GM19468 (cell line): ENCODE measurements around the gene CYTH3.
"Not testable (repeated sequence)": the region's sequence is repeated elsewhere in the genome, so short reads cannot be mapped to it uniquely, and the experiment has no call there.

ENCODE experiments used
- ATAC-seq: cut with Tn5 transposase; IDR thresholded peaks from one replicate; pipeline ENCODE4 v1.9.1; 2021; ENCODE audit warnings: mild to moderate bottlenecking, moderate library complexity, moderate number of reproducible peaks; ENCODE audit not compliant: unreplicated experiment; ENCODE audit errors: extremely low read depth

CYTH3 gene

DNA sequence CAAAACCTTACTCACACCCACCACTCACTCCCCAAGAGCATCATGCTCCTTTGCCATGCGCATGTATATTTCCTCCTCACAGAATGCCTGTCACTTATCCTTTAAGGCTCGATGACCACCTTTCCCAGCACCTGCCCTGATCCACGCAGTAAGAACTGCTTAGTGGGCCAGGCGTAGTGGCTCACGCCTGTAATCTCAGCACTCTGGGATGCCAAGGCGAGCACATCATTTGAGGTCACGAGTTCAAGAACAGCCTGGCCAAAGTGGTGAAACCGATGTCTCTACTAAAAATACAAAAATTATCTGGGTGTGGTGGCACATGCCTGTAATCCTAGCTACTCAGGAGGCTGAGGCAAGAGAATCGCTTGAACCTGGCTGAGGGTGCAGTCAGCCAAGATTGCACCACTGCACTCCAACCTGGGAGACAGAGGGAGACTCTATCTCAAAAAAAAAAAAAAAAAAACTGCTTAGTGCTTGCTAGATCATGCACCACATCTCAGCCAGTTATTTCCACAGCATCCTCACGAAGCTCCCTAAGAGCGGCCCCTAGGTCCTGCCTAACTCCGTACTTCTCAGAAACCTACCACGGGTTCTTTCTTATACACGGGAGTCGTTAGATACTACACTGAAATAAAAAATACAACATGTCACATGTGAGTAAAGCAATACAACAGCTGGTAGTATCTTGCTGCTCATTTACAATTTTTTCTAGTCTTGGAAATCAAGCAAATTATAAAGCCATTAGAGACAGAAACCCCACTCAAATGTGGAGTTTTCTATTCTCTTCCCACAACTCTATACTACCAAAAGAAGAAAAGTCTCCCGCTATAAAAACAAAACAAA lies 37.2 kb downstream of the CYTH3 start:
- ATAC-seq: no peak

DNA sequence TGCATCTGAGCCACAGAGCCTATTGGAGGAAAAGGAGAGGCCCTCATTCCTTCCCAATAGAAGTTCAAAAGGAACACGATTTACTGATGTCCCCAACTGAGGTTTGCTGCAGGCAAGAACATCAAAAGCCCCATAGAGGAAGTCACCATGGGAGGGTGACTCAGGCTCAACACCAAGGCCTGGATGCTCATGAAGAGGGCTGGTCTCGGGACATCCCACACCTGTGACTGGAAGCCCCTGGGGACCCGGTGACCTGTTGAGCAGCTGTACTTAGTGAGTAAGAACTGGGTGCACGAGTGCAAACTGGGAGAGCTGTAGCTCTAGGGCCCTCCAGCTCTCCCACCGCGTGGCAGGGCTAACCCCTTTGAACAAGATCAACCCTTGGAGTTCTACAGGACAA lies 38.0 kb downstream of the CYTH3 start:
- no peak for ATAC-seq

DNA sequence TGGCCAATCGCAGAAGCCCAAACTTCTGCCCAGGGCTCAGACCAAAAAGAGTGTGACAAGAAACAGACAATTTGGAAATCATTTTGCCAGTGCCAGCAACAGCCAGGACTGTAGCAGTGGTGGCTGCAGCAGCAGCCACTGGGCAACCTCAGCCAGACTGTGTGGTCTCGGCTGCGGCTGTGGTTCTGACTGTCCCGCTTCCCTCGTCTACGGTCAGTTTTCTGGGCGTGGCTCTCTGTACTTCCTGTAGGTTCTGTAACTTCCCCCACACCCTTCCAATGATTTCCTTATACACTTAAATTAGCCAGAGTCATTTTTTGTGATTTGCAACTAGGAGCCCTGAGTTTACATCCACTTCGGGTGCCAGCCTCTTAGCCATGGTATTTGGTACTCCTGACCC lies 39.9 kb downstream of the CYTH3 start:
- ATAC-seq: no peak

DNA sequence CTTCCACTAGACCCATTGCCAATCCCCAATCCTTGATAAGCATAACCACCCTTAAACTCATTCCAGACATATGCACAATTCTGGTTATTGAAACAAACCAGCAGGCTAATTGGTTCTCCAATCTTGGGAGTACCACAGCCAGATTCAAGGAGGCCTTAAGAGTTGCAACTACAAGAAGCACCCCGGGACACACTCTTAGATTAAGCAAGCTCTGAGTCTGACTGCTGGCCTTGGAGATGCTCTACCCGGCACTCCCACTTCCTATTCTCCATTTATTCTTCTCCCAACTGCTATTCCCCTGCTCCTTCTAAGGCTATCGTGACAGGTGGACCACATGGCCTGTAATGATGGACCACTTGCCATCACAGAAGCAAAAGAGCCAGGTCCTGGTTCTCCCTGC lies 40.3 kb downstream of the CYTH3 start:
- no peak for ATAC-seq

GRCh38 chr7:6231184-6231583 lies 41.2 kb downstream of the CYTH3 start:
- ATAC-seq: no peak

DNA sequence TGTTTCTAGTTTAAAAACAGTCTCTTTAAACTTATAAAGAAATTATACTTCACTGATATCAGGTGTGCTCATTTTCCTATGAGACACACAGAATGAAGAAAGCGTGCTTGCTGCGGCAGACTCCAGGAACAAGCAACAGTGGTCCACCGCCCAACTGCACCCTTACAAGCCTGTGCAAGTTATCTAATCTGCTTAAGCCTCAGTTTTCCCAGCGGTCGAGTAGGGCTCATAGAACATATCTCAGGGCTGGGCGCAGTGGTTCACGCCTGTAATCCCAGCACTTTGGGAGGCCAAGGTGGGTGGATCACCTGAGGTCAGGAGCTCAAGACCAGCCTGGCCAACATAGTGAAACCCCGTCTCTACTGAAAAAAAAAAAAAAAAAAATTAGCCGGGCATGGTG lies 43.1 kb downstream of the CYTH3 start:
- ATAC-seq: not testable (repeated sequence)

DNA sequence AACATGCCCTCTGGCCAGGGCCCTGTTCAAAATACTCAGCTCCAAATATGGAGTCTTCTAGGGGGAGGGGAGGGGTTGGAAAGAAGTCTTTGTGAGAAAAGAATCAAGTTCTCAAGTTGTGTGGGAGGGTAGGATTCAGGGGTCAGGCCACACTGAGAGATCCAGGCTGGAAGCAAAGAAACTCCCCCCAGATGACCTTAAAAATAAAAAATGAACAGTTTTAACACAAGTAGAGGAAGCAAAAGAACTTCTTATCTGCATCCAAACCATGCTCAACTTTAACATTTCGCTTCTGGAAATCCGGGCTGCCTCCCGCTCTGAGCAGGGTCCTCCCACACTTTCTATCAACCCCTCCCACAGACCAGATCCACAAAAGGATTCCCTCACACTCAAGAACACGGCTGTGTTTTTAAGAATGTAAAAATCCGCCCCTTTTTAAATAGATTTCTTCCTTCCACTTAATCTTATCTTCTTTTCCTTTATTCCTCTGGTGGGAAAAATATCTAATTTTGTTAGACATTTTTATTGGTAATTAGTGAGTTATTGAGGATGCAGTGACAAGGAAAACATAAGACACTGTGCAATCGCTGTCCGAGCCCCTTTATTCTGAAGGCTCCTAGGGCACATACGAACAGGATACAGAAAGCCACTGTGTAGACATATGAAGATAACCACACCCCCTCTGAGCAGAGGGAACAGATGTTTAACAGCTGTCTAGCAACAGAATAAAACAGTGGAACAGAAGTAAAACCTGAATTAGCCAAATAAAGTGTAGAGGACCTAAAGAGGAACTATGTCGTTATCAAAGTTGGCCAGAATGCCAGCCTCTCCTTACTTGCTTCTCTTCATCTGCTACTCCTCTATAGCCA lies 43.8 kb downstream of the CYTH3 start:
- no peak for ATAC-seq

DNA sequence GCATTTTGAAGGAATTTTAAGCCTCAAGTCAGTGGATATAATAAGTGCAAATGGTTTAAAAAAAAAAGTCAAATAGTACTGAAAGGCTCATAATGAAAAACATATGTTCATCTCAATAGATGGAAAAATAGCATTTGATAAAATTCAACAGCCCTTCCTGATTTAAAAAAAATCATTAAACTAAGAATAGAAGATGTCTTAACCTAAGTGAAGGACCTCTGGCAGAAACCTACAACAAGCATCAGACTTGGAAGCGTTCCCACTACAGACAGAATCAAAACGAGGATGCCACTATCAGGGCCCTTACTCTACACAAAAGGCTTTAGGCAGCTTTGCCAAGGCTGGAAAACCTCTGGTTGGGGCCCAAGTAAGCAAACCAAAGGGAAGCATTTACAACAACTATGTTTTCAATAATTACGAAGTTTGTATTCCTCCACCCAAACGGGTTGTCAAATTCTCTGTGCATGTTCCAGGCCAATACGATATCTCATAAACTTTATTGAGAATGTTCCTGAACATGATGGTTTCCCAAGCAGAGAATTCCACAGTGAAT lies 45.1 kb downstream of the CYTH3 start:
- ATAC-seq: no peak

DNA sequence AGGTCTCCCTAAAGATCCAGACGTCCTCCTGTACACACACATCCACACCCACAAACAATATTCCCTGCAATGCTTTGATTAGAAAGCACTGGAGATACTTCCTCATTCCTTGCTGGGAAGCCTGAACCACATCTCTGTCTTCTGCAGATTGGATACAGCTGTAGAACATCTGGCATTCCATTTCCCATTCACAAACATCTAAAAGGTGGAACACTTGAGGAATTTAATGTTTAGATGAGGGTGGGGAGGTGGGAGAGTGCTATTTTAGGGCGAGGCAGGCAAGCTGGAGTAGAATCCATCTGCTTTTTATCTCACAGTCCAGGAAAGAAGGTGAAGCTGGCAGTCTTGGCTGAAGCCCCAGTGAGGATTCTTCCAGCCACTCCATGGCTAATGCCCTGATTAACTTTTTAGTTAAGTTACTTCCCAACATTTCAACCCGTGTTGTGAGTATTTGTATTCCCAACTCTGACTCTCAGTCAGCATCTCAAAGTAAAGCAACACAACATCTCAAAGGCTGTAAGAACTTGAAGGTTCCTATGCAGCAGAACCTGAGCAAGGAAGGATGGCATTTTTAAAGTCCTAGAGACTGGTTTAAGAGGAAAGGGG lies 46.1 kb downstream of the CYTH3 start:
- no peak for ATAC-seq

GRCh38 chr7:6223411-6223810 lies 49.0 kb downstream of the CYTH3 start:
- ATAC-seq: not testable (repeated sequence)

DNA sequence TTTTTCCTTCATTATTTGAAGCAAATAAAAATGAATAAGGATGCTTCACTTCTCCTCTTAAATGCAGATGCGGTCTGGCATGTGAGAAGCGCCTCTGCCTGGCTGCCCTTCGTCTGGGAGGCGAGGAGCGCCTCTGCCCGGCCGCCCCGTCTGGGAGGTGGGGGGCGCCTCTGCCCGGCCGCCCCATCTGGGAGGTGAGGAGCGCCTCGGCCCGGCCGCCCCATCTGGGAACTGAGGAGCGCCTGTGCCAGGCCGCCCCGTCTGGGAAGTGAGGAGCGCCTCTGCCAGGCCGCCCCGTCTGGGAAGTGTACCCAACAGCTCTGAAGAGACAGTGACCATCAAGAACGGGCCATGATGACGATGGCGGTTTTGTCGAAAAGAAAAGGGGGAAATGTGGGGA lies 49.4 kb downstream of the CYTH3 start:
- ATAC-seq: not testable (repeated sequence)

GRCh38 chr7:6221340-6222319 lies 50.8 kb downstream of the CYTH3 start:
- ATAC-seq: no peak

DNA sequence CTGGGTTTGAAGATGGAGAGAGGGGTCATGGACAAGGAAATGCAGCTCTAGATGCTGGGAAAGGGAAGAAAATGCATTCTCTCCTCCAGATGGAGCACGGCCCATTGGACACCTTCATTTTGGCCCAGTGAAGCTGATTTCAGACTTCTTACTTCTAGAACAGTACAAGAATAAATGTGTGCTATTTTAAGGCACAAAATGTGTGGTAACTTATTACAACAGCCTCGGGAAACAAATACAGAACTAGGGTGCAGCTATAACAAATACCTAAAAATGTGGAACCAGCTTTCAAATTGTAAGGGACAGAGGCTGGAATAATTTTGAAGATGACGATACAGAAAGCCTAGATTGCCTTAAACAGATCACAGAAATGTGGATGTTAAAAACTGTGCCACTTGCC lies 54.1 kb downstream of the CYTH3 start:
- ATAC-seq: no peak

DNA sequence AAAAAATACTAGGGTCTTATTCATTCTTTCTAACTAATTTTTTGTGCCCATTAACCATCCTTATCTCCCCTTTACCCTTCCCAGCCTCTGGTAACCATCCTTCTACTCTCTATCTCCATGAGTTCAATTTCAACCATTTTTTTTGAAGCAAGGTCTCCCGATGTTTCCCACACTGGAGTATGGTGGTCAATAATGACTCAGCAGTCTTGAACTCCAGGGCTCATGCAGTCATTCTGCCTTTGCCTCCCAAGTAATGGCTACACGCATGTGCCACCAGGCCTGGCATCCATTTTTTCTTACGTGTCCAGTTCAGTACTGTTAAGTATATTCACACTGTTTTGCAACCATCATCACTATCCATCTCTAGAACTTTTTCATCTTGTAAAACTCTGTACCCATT lies 60.4 kb downstream of the CYTH3 start:
- ATAC-seq: no peak

GRCh38 chr7:6210621-6211372 lies 61.6 kb downstream of the CYTH3 start:
- no peak for ATAC-seq

DNA sequence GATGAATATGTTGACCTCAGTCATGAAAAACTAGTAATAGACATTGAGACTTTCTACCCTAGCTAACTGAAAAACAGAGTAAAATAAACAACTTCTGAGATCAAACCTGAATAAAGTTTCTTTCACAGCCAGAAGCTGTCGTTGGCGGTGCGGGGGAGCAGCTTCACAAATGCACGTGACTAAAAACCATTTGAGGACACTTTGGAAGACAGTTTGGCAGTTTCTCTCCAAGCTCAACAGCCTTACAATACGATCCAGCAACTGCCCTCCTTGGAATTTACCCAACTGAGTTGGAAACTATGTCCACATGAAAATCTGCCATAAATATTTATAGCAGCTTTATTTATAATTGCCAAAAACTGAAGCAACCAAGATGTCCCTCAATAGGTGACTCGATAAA lies 63.1 kb downstream of the CYTH3 start:
- no peak for ATAC-seq

GRCh38 chr7:6208573-6209328 lies 63.7 kb downstream of the CYTH3 start:
- ATAC-seq: no peak
